Mesendoderm (in vitro differentiated cells): Measurements from ENCODE around the gene FADS3.

Experiments
- DNase-seq: peaks from one replicate; pipeline ENCODE4 v3.0.0; 2013
- H2AK5ac ChIP-seq: 2 replicates; pipeline ENCODE4 v1.6.1; 2013; ENCODE audit warnings: low read length, inconsistent platforms
- H2BK120ac ChIP-seq: 2 replicates; pipeline ENCODE4 v1.6.1; 2013; ENCODE audit warnings: low read depth, mild to moderate bottlenecking, low read length, moderate library complexity, mixed read lengths
- H2BK15ac ChIP-seq: replicated peaks from 2 replicates; pipeline ENCODE4 v1.6.1; 2013; ENCODE audit warnings: low read depth, mild to moderate bottlenecking, moderate library complexity
- H2BK5ac ChIP-seq: 2 replicates; pipeline ENCODE4 v1.6.1; 2013; ENCODE audit warnings: low read length, inconsistent platforms
- H3K18ac ChIP-seq: 2 replicates; pipeline ENCODE4 v1.6.1; 2013; ENCODE audit warnings: mild to moderate bottlenecking, low read length, mixed read lengths
- H3K23ac ChIP-seq: one replicate; pipeline ENCODE4 v1.6.1; 2013; ENCODE audit warnings: low read length
- H3K27ac ChIP-seq: 2 replicates; pipeline ENCODE4 v1.5.1; 2013; ENCODE audit warnings: low read depth, mild to moderate bottlenecking, inconsistent platforms, low read length, moderate library complexity
- H3K27me3 ChIP-seq: 2 replicates; pipeline ENCODE4 v1.6.1; 2013; ENCODE audit warnings: low read length, control low read depth, mild to moderate bottlenecking, inconsistent platforms; ENCODE audit not compliant: insufficient read depth, poor library complexity
- H3K36me3 ChIP-seq: 2 replicates; pipeline ENCODE4 v1.6.1; 2013; ENCODE audit warnings: low read length, inconsistent platforms; ENCODE audit not compliant: control insufficient read depth, insufficient read depth
- H3K4ac ChIP-seq: one replicate; pipeline ENCODE4 v1.6.1; 2013; ENCODE audit warnings: low read depth, mild to moderate bottlenecking, low read length, moderate library complexity
- H3K4me1 ChIP-seq: 2 replicates; pipeline ENCODE4 v1.6.1; 2013; ENCODE audit warnings: low read depth, low read length, inconsistent platforms; ENCODE audit not compliant: control insufficient read depth
- H3K4me2 ChIP-seq: 2 replicates; pipeline ENCODE4 v1.6.1; 2013; ENCODE audit warnings: low read length
- H3K4me3 ChIP-seq: 2 replicates; pipeline ENCODE4 v1.5.1; 2013; ENCODE audit warnings: mild to moderate bottlenecking, low read length
- H3K56ac ChIP-seq: one replicate; pipeline ENCODE4 v1.6.1; 2013; ENCODE audit warnings: low read length
- H3K79me1 ChIP-seq: 2 replicates; pipeline ENCODE4 v1.6.1; 2013; ENCODE audit warnings: low read length, inconsistent platforms
- H3K79me2 ChIP-seq: 2 replicates; pipeline ENCODE4 v1.6.1; 2013; ENCODE audit warnings: mild to moderate bottlenecking, low read length; ENCODE audit not compliant: control insufficient read depth, insufficient read depth
- H3K9ac ChIP-seq: 2 replicates; pipeline ENCODE4 v1.6.1; 2013; ENCODE audit warnings: low read length, inconsistent platforms
- H4K5ac ChIP-seq: one replicate; pipeline ENCODE4 v1.6.1; 2013; ENCODE audit warnings: low read length
- H4K8ac ChIP-seq: one replicate; pipeline ENCODE4 v1.6.1; 2013; ENCODE audit warnings: low read depth, mild to moderate bottlenecking, control low read depth, low read length, moderate library complexity
- WGBS: extraction: QIAGEN DNeasy Blood & Tissue Kit; methylation state at CpG from one replicate; pipeline ENCODE4 v1.1.7; 2013; ENCODE audit warnings: low lambda C conversion rate, missing lambda C conversion rate; ENCODE audit not compliant: insufficient coverage; ENCODE audit errors: extremely low coverage; 5-methylcytosine and 5-hydroxymethylcytosine counted together

The FADS3 gene

DNA sequence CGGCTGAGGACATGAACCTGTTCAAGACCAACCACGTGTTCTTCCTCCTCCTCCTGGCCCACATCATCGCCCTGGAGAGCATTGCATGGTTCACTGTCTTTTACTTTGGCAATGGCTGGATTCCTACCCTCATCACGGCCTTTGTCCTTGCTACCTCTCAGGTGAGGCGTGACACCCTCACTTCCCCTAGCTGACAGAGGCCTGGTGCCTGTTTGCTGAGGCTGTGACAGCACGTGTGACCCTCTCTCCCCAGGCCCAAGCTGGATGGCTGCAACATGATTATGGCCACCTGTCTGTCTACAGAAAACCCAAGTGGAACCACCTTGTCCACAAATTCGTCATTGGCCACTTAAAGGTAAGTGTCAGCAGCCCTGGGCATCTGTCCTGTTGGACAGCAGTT lies 51.0 kb downstream of the FADS3 start:
- H3K4ac ChIP-seq = no peak overlapping the region
- no peaks in the 10 kb centered on the region for H3K4me1 ChIP-seq
- no CpG with 5 or more reads among the region's 7 CpGs for WGBS
- no peak overlapping the region for H3K4me3 ChIP-seq
- H3K27ac ChIP-seq = no peak overlapping the region
- no peak overlapping the region for H2AK5ac ChIP-seq
- no peak overlapping the region for H3K23ac ChIP-seq
- H3K27me3 ChIP-seq = no peaks in the 10 kb centered on the region
- H3K79me1 ChIP-seq = peaks cover 20% of the 10 kb centered on the region
- no peak overlapping the region for H2BK5ac ChIP-seq
- H3K36me3 ChIP-seq = peaks cover 26% of the 10 kb centered on the region
- no peak overlapping the region for H4K5ac ChIP-seq
- H3K9ac ChIP-seq = no peak overlapping the region
- no peak overlapping the region for H3K4me2 ChIP-seq
- H2BK15ac ChIP-seq = no peak overlapping the region
- no peak for DNase-seq
- peaks cover 17% of the 10 kb centered on the region for H3K79me2 ChIP-seq
- no peak overlapping the region for H3K56ac ChIP-seq
- H4K8ac ChIP-seq = no peak overlapping the region
- H3K18ac ChIP-seq = no peak overlapping the region
- H2BK120ac ChIP-seq = no peak overlapping the region

DNA sequence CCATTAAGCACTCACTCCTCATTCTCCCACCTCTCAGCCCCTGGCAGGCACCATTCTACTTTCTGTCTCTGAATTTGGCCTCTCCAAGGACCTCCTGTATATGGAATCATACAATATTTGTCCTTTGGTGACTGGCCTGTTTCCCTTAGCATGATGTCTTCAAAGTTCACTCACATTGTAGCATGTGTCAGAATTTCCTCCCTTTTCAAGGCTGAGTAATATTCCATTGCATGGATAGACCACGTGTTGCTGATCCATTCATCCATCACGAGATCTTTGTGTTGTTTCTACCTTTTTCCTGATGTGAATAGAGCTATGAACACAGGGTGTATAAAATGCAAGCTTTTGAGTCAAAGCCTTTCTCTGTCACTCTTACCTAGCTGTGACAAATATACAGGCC lies 51.6 kb downstream of the FADS3 start:
- no peak overlapping the region for H2AK5ac ChIP-seq
- no peak overlapping the region for H3K56ac ChIP-seq
- H4K5ac ChIP-seq = no peak overlapping the region
- H3K79me2 ChIP-seq = peaks cover 21% of the 10 kb centered on the region
- H3K27me3 ChIP-seq = no peaks in the 10 kb centered on the region
- DNase-seq = no peak
- H3K4me1 ChIP-seq = no peaks in the 10 kb centered on the region
- no CpG with 5 or more reads among the region's 2 CpGs for WGBS
- H3K27ac ChIP-seq = no peak overlapping the region
- no peak overlapping the region for H2BK120ac ChIP-seq
- peaks cover 17% of the 10 kb centered on the region for H3K79me1 ChIP-seq
- no peak overlapping the region for H3K18ac ChIP-seq
- H3K36me3 ChIP-seq = peaks cover 23% of the 10 kb centered on the region
- no peak overlapping the region for H2BK15ac ChIP-seq
- H3K4ac ChIP-seq = no peak overlapping the region
- no peak overlapping the region for H2BK5ac ChIP-seq
- H3K9ac ChIP-seq = no peak overlapping the region
- no peak overlapping the region for H3K23ac ChIP-seq
- H4K8ac ChIP-seq = no peak overlapping the region
- H3K4me3 ChIP-seq = no peak overlapping the region
- no peak overlapping the region for H3K4me2 ChIP-seq

DNA sequence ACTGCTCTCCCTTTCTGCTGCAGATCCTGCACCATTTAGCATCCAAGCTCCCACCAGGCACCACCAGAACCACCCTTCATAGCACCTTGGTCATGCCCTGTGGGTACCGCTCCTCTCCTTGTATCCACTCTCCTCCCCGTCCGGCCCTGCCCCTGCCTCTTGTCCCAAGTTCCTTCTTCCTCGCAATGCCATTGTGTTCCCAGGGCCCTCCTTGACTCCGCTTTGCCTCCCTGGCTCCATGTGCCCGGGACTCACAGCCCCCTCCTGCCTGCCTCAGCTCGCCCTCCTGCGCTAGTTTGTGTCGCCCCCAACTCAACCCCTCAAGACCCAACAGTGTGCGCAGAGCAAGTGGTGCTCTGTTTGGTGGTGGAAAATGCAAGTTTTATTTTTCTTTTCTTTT lies 52.4 kb downstream of the FADS3 start:
- Histone ChIP-seq H3K79me2 (peaks cover 27% of the 10 kb centered on the region), H3K4ac (no peak overlapping the region), H2BK15ac (no peak overlapping the region), H4K5ac (no peak overlapping the region), H2BK5ac (no peak overlapping the region), H3K36me3 (peaks cover 23% of the 10 kb centered on the region), H3K4me2 (no peak overlapping the region), H3K4me1 (peaks cover 7% of the 10 kb centered on the region), H3K18ac (no peak overlapping the region), H3K27me3 (no peaks in the 10 kb centered on the region), H2BK120ac (no peak overlapping the region), H3K79me1 (peaks cover 19% of the 10 kb centered on the region), H3K9ac (no peak overlapping the region), H2AK5ac (no peak overlapping the region), H4K8ac (no peak overlapping the region), H3K56ac (no peak overlapping the region), H3K27ac (no peak overlapping the region), H3K4me3 (no peak overlapping the region), H3K23ac (no peak overlapping the region)
- no CpG with 5 or more reads among the region's 10 CpGs for WGBS
- DNase-seq = no peak

DNA sequence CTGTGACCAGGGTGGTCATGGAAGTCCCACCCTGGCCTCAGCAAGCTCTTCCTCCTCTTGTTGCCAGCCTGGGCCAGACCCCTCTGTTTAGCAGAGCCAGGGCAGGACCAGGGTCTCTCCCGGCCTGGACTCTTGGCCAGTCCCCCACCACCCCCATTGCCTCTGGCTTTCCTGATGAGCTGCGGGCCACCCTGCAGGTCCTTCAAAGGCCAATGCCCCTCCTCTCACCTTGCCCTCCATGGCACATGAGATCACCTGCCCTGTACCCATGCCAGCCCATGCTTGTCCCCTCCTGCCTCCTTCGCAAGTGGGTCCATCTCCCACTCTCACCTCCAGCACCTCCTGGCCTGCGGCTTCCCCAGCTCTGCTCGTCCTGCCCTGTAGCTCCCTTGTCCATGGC lies 52.8 kb downstream of the FADS3 start:
- H3K79me1 ChIP-seq = peaks cover 21% of the 10 kb centered on the region
- no peak overlapping the region for H3K27ac ChIP-seq
- no CpG with 5 or more reads among the region's 5 CpGs for WGBS
- no peak overlapping the region for H3K4ac ChIP-seq
- H3K36me3 ChIP-seq = peaks cover 23% of the 10 kb centered on the region
- H3K23ac ChIP-seq = no peak overlapping the region
- H3K18ac ChIP-seq = no peak overlapping the region
- H3K4me2 ChIP-seq = no peak overlapping the region
- no peak overlapping the region for H4K5ac ChIP-seq
- H3K56ac ChIP-seq = no peak overlapping the region
- peaks cover 31% of the 10 kb centered on the region for H3K79me2 ChIP-seq
- no peak overlapping the region for H4K8ac ChIP-seq
- peaks cover 10% of the 10 kb centered on the region for H3K4me1 ChIP-seq
- no peak overlapping the region for H3K4me3 ChIP-seq
- no peak overlapping the region for H2BK120ac ChIP-seq
- DNase-seq = no peak
- H2AK5ac ChIP-seq = no peak overlapping the region
- H2BK15ac ChIP-seq = no peak overlapping the region
- H3K9ac ChIP-seq = no peak overlapping the region
- H3K27me3 ChIP-seq = no peaks in the 10 kb centered on the region
- H2BK5ac ChIP-seq = no peak overlapping the region

DNA sequence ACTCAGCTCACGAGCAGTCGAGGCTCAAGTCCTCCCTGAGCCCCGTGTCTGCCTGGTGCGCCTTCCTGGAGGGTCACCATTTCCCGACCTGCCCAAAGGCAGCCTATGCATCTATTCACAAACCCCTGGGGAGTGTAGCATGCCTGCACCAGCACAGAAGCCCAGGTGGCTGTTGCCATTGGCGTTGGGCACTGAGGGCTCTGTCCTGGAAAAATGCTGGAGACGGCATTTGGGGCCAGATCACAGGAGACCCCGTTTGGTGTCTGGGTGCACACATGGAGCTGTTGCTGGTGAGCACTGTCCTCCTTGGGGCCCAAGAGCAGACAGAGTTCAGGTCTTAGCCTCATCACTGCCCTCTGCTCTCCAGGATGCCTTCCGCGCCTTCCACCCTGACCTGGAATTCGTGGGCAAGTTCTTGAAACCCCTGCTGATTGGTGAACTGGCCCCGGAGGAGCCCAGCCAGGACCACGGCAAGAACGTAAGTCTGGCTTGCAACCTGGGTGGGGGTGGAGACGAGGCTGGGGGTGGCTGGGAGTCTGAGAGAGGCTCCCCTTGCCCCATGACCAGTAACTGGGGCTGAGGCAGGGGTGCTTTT lies 53.8 kb downstream of the FADS3 start:
- DNase-seq = no peak
- no peaks in the 10 kb centered on the region for H3K27me3 ChIP-seq
- peaks cover 19% of the 10 kb centered on the region for H3K36me3 ChIP-seq

DNA sequence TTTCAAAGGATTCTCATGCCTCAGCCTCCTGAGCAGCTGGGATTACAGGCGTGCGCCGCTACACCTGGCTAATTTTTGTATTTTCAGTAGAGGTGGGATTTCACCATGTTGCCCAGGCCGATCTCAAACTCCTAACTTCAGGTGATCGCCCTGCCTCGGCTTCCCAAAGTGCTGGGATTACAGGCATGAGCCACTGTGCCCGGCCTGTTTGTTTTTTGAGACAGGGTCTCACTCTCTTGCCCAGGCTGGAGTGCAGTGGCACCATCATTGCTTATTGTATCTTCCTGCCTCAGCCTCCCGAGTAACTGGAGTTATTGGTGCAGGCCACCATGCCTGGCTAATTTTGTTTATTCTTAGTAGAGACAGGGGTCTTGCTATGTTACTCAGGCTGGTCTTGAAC lies 55.2 kb downstream of the FADS3 start:
- H2BK5ac ChIP-seq = no peak overlapping the region
- H3K23ac ChIP-seq = no peak overlapping the region
- no peaks in the 10 kb centered on the region for H3K27me3 ChIP-seq
- no peak overlapping the region for H2BK15ac ChIP-seq
- WGBS = no CpG with 5 or more reads among the region's 8 CpGs
- no peak for DNase-seq
- H3K79me1 ChIP-seq = peaks cover 30% of the 10 kb centered on the region
- H3K79me2 ChIP-seq = peaks cover 54% of the 10 kb centered on the region
- H3K27ac ChIP-seq = no peak overlapping the region
- no peak overlapping the region for H3K9ac ChIP-seq
- peaks cover 12% of the 10 kb centered on the region for H3K36me3 ChIP-seq
- H2AK5ac ChIP-seq = no peak overlapping the region
- H3K4me1 ChIP-seq = peaks cover 17% of the 10 kb centered on the region
- no peak overlapping the region for H3K4me2 ChIP-seq
- no peak overlapping the region for H3K56ac ChIP-seq
- H4K8ac ChIP-seq = no peak overlapping the region
- H2BK120ac ChIP-seq = no peak overlapping the region
- no peak overlapping the region for H4K5ac ChIP-seq
- H3K4ac ChIP-seq = no peak overlapping the region
- no peak overlapping the region for H3K18ac ChIP-seq
- H3K4me3 ChIP-seq = no peak overlapping the region

More for the DNA sequence above, 53.8 kb downstream of the FADS3 start:
- Histone ChIP-seq H4K8ac (no peak overlapping the region), H3K4me2 (no peak overlapping the region), H3K23ac (peak overlapping the region; percentile 72), H2BK5ac (no peak overlapping the region), H3K27ac (no peak overlapping the region), H3K18ac (no peak overlapping the region), H3K9ac (no peak overlapping the region), H2BK15ac (no peak overlapping the region), H3K56ac (no peak overlapping the region), H4K5ac (no peak overlapping the region), H3K4me3 (no peak overlapping the region), H3K79me1 (peaks cover 20% of the 10 kb centered on the region), H3K4me1 (peaks cover 10% of the 10 kb centered on the region), H3K4ac (no peak overlapping the region), H3K79me2 (peaks cover 41% of the 10 kb centered on the region), H2AK5ac (no peak overlapping the region), H2BK120ac (no peak overlapping the region)
- WGBS = no CpG with 5 or more reads among the region's 15 CpGs
